Measurements from ENCODE around the gene FTO.

GRCh38 chr16:54061454-54061853 lies 357.5 kb downstream of the FTO start:
- TF ChIP-seq CTCF (conservative IDR thresholded peaks at IDR 0.05) (no peak), ZFX (IDR thresholded peaks at IDR 0.05) (no peak)
